MM.1S (cell line): ENCODE data around the gene TFEB.

ENCODE experiments used
- DNase-seq: peaks from one replicate; pipeline ENCODE4 v3.0.0-alpha.2; 2015
- H2AFZ ChIP-seq: fragments of 300-600 bp; sonication (generic); 2 replicates; pipeline ENCODE4 v1.6.0; 2016; ENCODE audit warnings: antibody characterized with exemption, low read length
- H3F3A ChIP-seq: fragments of 300-600 bp; sonication (generic); 2 replicates; pipeline ENCODE4 v1.6.1; 2016; ENCODE audit warnings: mild to moderate bottlenecking, antibody characterized with exemption, low read length, moderate library complexity, mixed read lengths; ENCODE audit not compliant: insufficient read depth
- H3K27ac ChIP-seq: fragments of 300-600 bp; sonication (generic); 2 replicates; pipeline ENCODE4 v1.5.1; 2016; ENCODE audit warnings: mild to moderate bottlenecking, low read length
- H3K27me3 ChIP-seq: fragments of 300-600 bp; sonication (generic); replicated peaks from 2 replicates; pipeline ENCODE4 v1.6.0; 2016; ENCODE audit warnings: low read length; ENCODE audit not compliant: insufficient read depth
- H3K36me3 ChIP-seq: fragments of 300-600 bp; sonication (generic); replicated peaks from 2 replicates; pipeline ENCODE4 v1.6.1; 2016; ENCODE audit warnings: mild to moderate bottlenecking, low read length, mixed read lengths; ENCODE audit not compliant: insufficient read depth
- H3K4me1 ChIP-seq: fragments of 300-600 bp; sonication (generic); 2 replicates; pipeline ENCODE4 v1.6.1; 2016; ENCODE audit warnings: low read length, mixed read lengths
- H3K4me2 ChIP-seq: fragments of 300-600 bp; sonication (generic); 2 replicates; pipeline ENCODE4 v1.6.0; 2016; ENCODE audit warnings: low read depth, low read length
- H3K4me3 ChIP-seq: fragments of 300-600 bp; sonication (generic); 2 replicates; pipeline ENCODE4 v1.5.1; 2016; ENCODE audit warnings: low read length, mixed read lengths
- H3K79me2 ChIP-seq: fragments of 300-600 bp; sonication (generic); 2 replicates; pipeline ENCODE4 v1.6.1; 2016; ENCODE audit warnings: mixed run types, low read length, mixed read lengths
- H3K9ac ChIP-seq: fragments of 300-600 bp; sonication (generic); 2 replicates; pipeline ENCODE4 v1.6.1; 2016; ENCODE audit warnings: low read length, mixed read lengths
- H3K9me2 ChIP-seq: fragments of 300-600 bp; sonication (generic); replicated peaks from 2 replicates; pipeline ENCODE4 v1.6.1; 2016; ENCODE audit warnings: mild to moderate bottlenecking, low read length, mixed read lengths; ENCODE audit not compliant: insufficient read depth
- H3K9me3 ChIP-seq: fragments of 300-600 bp; sonication (generic); replicated peaks from 2 replicates; pipeline ENCODE4 v1.6.1; 2016; ENCODE audit warnings: mild to moderate bottlenecking, low read length, mixed read lengths; ENCODE audit not compliant: insufficient read depth
- H4K20me1 ChIP-seq: fragments of 300-600 bp; sonication (generic); 2 replicates; pipeline ENCODE4 v1.6.1; 2016; ENCODE audit warnings: mild to moderate bottlenecking, low read length, moderate library complexity, mixed read lengths; ENCODE audit not compliant: insufficient read depth
- EZH2 ChIP-seq: fragments of 300-600 bp; sonication (generic); optimal IDR thresholded peaks from 2 replicates; pipeline ENCODE3; 2017; ENCODE audit warnings: low read depth, mild to moderate bottlenecking, antibody characterized with exemption, low read length, mixed read lengths
- EZH2phosphoT487 ChIP-seq: fragments of 300-600 bp; sonication (generic); IDR thresholded peaks from 2 replicates; pipeline ENCODE4 v1.6.1; 2018; ENCODE audit warnings: antibody characterized with exemption, low read length
- TF ChIP-seq, protein P1 (sequence below): fragments of 300-600 bp; sonication (generic); IDR thresholded peaks from 2 replicates; pipeline ENCODE4 v1.5.1; 2016; ENCODE audit warnings: antibody characterized with exemption, low read length, mixed read lengths

The TFEB gene

DNA sequence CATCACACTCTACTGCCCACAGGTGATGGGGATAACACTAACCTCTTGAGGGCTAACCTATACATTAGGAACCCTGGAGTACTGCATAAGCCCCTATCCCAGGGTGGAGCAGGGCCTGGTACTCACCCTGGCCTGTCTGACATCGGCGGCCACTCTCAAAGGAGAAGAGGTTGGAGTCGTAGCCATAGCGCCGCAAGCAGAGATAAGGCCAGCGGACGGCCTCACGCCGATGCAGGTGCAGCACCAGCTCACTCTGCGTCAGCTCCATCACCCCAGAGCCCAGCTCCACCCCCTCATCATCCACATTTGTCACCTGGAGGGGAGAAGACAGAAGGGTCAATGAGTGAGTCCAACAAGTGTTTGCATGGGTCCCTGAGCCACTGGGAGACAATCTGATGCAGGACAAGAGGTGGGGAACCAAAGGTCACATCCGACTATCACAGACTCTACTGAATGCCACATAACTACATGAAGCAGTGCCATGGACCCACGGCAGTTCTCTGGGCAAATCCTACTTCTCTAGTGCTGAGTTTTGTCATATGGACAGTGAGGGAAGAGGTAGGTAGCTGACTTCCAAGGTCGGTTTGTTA is 40.0 kb upstream of the TFEB start:
- H3K36me3 ChIP-seq, result no peaks in the 10 kb centered on the region
- no peak overlapping the region for H3K9ac ChIP-seq

GRCh38 chr6:41774841-41775240 is 39.4 kb upstream of the TFEB start:
- Histone ChIP-seq H3F3A (no peaks in the 10 kb centered on the region), H3K4me3 (no peak overlapping the region), H3K27me3 (no peaks in the 10 kb centered on the region), H3K4me2 (no peak overlapping the region), H3K9ac (no peak overlapping the region), H3K27ac (no peak overlapping the region), H3K4me1 (peaks cover 5% of the 10 kb centered on the region; the same call in 1 of the 2 replicates), H3K79me2 (no peaks in the 10 kb centered on the region), H3K9me3 (no peaks in the 10 kb centered on the region), H3K36me3 (no peaks in the 10 kb centered on the region), H4K20me1 (no peaks in the 10 kb centered on the region), H2AFZ (no peak overlapping the region), H3K9me2 (no peaks in the 10 kb centered on the region)
- DNase-seq, result no peak
- no peak for TF ChIP-seq EZH2phosphoT487

More for the DNA sequence above, 40.0 kb upstream of the TFEB start:
- Histone ChIP-seq H2AFZ (no peak overlapping the region), H3K9me3 (no peaks in the 10 kb centered on the region), H3F3A (no peaks in the 10 kb centered on the region), H3K9me2 (no peaks in the 10 kb centered on the region), H3K27me3 (no peaks in the 10 kb centered on the region), H3K4me1 (peaks cover 5% of the 10 kb centered on the region; the same call in 1 of the 2 replicates), H3K4me2 (no peak overlapping the region), H3K4me3 (no peak overlapping the region), H4K20me1 (no peaks in the 10 kb centered on the region), H3K79me2 (no peaks in the 10 kb centered on the region), H3K27ac (no peak overlapping the region)
- no peak for DNase-seq
- TF ChIP-seq EZH2, result no peak
- TF ChIP-seq, protein P1, sequence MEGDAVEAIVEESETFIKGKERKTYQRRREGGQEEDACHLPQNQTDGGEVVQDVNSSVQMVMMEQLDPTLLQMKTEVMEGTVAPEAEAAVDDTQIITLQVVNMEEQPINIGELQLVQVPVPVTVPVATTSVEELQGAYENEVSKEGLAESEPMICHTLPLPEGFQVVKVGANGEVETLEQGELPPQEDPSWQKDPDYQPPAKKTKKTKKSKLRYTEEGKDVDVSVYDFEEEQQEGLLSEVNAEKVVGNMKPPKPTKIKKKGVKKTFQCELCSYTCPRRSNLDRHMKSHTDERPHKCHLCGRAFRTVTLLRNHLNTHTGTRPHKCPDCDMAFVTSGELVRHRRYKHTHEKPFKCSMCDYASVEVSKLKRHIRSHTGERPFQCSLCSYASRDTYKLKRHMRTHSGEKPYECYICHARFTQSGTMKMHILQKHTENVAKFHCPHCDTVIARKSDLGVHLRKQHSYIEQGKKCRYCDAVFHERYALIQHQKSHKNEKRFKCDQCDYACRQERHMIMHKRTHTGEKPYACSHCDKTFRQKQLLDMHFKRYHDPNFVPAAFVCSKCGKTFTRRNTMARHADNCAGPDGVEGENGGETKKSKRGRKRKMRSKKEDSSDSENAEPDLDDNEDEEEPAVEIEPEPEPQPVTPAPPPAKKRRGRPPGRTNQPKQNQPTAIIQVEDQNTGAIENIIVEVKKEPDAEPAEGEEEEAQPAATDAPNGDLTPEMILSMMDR, result no peak
- no peak for TF ChIP-seq EZH2phosphoT487

GRCh38 chr6:41771058-41771983 is 35.9 kb upstream of the TFEB start:
- Histone ChIP-seq H3K9me3 (no peaks in the 10 kb centered on the region), H3K9ac (no peak overlapping the region), H3K4me2 (no peak overlapping the region), H3K79me2 (no peaks in the 10 kb centered on the region), H3K4me3 (no peak overlapping the region), H3K27me3 (no peaks in the 10 kb centered on the region), H3K27ac (no peak overlapping the region), H3K36me3 (no peaks in the 10 kb centered on the region), H3K4me1 (peaks cover 14% of the 10 kb centered on the region), H4K20me1 (no peaks in the 10 kb centered on the region), H3F3A (no peaks in the 10 kb centered on the region), H2AFZ (no peak overlapping the region), H3K9me2 (no peaks in the 10 kb centered on the region)
- no peak for TF ChIP-seq EZH2
- TF ChIP-seq, protein P1, result no peak
- no peak for TF ChIP-seq EZH2phosphoT487
- DNase-seq, result no peak
